D721Med (cell line): ENCODE data around the gene PELO.

Experiments
- DNase-seq: peaks from one replicate; pipeline ENCODE4 v3.0.0; 2011; ENCODE audit warnings: low spot score; ENCODE audit not compliant: insufficient read length
- FAIRE-seq: peaks from 2 replicates; lab custom pipeline; 2011; peaks lifted over from hg19 to GRCh38; lab: Jason Lieb, UNC
- CTCF ChIP-seq: IDR thresholded peaks from 2 replicates; pipeline ENCODE4 v1.5.1; 2012; ENCODE audit warnings: mild to moderate bottlenecking, control low read depth; ENCODE audit not compliant: insufficient read depth; ENCODE audit errors: missing control alignments

PELO gene

GRCh38 chr5:52827815-52828214, 40.1 kb downstream of the PELO start:
- FAIRE-seq: no peak
- no peak for TF ChIP-seq CTCF
- DNase-seq: no peak

GRCh38 chr5:52829664-52830063, 41.9 kb downstream of the PELO start:
- DNase-seq (no peak), FAIRE-seq (no peak)
- TF ChIP-seq CTCF: no peak

- DNase-seq: no peak
- no peak for TF ChIP-seq CTCF
- no peak for FAIRE-seq
Observed at GRCh38 chr5:52830650-52831049, 42.9 kb downstream of the PELO start.

GRCh38 chr5:52831786-52832511, 44.2 kb downstream of the PELO start:
- DNase-seq: no peak
- no peak for FAIRE-seq
- TF ChIP-seq CTCF: no peak

- no peak for TF ChIP-seq CTCF
Observed at GRCh38 chr5:52834320-52834719, 46.6 kb downstream of the PELO start.

GRCh38 chr5:52837068-52837467, 49.4 kb downstream of the PELO start:
- no peak for TF ChIP-seq CTCF
- FAIRE-seq (no peak), DNase-seq (no peak)

More at GRCh38 chr5:52834320-52834719, 46.6 kb downstream of the PELO start:
- no peak for DNase-seq
- FAIRE-seq: no peak
